NCI-H187 (cell line): ENCODE data around the gene TMEM169.
A peak's percentile ranks its signal among the peaks of the same experiment; 100 is the strongest.
"Not testable (repeated sequence)": the region's sequence is repeated elsewhere in the genome, so short reads cannot be mapped to it uniquely, and the experiment has no call there.

Source experiments
- DNase-seq, 2 experiments: peaks; one replicate each; lab custom pipeline; 2025; lab: John Stamatoyannopoulos, UW

TMEM169 gene

DNA sequence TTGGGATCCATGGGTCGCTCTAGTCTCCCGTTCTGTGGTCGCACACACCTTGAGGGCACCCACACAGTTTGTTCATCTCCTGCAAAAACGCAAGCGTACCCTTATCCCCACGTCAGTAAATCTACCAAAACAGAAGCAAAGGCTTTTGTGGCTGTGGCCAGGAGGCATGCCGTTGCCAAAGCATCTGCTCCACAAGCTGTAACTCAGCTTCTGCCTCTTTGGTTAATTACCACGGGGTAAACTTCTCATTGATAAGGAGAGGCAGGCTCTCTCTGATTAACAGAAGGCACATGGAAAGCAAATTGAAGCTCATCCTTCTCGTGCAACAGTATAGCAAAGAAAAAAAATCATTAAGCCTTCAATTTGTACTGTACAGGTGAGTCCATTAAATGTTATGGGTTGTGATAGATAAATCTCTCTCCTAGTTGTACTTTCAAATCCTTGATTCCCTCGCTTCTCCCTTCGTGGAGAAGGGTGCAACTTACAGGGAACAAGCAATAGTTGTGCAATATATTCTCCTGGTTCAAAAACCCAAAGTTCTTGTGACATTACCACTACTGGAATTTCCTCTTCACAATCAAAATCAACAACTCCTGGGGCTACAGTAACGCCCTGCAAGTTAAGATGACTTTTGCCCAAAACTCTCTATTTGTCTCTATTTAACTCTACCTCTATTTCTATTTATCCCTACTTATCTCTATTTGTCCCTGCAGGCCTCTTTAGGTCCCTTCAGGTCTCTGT, 10.4 kb upstream of the TMEM169 start:
- no peak for DNase-seq

- DNase-seq, result no peak
Measured at GRCh38 chr2:216072473-216072872, 9.2 kb upstream of the TMEM169 start.

DNA sequence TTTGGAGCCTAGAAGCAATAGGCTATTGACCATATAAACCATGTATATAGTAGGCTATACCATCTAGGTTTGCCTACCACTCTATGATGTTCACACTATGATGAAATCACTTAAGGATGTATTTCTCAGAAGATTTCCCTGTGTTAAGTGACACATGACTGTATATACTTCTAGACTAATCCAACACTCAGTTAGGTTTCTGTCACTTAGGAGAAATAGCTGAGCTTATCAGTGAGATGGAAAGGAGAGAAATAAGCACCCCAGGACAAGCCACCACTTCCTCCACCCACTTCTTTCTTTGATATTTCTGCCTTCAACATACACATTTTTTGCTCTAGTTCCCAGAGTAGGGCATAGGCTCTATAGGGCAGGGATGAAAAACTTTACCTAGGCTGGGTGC, 7.9 kb upstream of the TMEM169 start:
- no peak for DNase-seq

GRCh38 chr2:216074380-216074779, 7.3 kb upstream of the TMEM169 start:
- DNase-seq, result no peak

DNA sequence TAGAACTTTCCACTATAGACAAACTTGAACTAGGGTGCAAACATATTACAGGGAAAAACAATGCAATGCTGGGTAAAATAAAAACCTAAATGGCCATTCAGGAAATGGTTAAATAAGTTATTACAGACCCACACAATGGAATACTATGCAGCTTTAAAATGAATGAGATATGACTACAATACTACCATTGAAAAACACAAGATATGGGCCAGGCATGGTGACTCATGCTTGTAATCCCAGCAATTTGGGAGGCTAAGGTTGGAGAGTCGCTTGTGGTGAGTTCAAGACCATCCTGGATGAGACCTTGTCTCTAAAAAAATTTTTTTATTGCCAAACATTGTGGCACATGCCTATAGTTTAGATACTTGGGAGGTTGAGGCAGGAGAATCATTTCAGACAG, 6.9 kb upstream of the TMEM169 start:
- DNase-seq, result no peak

- DNase-seq, result no peak
Measured at GRCh38 chr2:216075510-216076485, 5.9 kb upstream of the TMEM169 start.

GRCh38 chr2:216078776-216079175, 2.9 kb upstream of the TMEM169 start:
- no peak for DNase-seq

DNA sequence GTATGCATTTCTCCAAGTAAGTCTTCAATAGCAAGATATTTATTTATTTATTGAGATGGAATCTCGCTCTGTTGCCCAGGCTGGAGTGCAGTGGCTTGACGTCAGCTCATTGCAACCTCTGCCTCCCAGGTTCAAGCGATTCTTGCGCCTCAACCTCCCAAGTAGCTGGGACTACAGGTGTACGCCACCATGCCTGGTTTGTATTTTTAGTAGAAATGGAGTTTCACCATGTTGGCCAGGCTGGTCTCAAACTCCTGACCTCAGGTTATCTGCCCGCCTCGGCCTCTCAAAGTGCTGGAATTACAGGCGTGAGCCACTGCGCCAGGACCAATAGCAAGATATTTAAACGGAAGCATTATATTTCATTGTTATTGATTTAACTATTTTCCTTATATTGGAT, 1.7 kb upstream of the TMEM169 start:
- not testable (repeated sequence) for DNase-seq

DNA sequence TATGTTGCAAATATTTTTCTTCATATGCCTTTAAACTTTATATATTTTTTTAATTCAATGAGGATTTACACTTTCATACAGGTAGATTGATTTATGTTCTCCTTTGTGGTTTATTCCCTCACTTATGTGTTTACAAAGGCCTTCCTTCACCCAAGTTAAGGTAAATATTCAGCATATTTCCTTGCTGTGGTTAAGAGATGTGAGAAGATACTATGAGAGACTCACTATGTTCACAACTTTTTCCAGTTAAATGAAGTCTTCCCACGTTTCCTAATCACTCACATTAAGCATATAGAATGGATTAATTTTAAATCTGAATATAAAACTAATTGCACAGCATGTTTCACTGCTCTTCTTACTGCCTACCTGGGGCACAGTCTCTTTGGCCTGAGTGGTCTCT, 707 bp upstream of the TMEM169 start:
- no peak for DNase-seq

- peak in 1 of 2 experiments; percentile 1 for DNase-seq
Measured at GRCh38 chr2:216082117-216082711, 495 bp downstream of the TMEM169 start.

DNA sequence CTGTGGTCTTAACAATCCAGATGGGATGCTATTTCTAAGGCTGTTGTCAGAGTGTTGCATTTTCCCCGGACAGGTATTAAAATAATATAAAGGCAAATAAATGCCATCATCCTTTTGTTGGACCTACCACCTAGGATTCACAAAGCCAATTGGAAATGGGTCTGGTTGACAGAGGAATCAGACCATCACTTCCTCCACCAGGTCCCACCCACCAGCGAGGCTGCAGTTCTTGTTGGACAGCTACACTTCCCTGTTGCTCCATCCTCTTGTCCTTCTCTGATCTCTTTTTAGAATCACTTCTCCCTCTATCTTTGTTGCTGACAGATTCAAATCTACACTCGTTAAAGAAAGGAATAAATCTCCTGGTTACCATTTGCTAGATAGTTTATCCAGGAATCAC, 1.1 kb downstream of the TMEM169 start:
- DNase-seq, result no peak

GRCh38 chr2:216083464-216084281, 2.0 kb downstream of the TMEM169 start:
- DNase-seq, result peak; percentile 12 to 17

DNA sequence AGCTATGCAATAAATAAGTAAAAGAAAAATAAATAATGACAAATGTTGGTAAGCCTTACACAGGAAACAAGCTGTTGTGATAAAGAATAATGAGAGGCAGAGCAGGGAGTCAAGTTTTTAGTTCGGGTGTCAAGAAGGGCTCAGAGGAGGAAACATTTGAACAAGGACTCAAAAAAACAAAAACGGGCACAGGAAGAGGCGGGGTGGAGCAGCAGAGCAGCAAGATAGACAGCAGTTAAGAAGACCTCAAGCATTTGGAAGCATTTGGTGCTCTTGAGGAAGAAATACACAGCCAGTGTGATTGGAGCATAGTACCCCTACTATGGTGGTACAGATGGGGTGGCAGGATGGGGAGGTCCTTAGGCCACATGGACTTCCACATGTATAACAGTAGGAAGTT, 2.8 kb downstream of the TMEM169 start:
- peak in 1 of 2 experiments; percentile 12 for DNase-seq

DNA sequence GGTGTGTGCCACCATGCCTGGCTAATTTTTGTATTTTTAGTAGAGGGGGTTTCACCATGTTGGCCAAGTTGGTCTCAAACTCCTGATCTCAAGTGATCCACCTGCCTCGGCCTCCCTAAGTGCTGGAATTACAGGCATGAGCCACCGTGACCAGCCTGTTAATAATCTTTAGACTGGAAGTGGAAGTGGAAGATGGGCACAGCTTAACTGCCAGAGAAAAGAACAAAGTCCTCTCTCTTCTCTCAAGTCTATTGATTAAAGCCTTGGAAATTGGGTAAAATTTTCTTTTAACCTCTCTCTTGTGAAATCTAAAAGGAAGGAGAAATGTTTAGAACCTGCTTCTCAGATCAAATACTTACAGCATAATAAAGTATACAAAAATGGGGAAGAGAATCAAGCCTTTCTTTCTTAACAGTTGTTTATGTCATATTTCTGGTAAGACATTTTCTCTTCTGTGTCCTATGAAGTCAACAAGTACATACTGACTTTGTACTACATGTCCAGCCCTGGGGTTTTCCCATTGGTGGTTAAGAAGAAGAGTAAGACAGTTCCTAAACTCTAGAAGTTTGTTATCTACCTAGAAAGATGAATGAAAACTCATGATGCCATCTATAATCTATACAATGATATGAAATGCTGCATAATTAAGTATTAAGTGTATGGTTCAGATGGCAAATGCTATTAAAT, 4.6 kb downstream of the TMEM169 start:
- DNase-seq, result no peak

DNA sequence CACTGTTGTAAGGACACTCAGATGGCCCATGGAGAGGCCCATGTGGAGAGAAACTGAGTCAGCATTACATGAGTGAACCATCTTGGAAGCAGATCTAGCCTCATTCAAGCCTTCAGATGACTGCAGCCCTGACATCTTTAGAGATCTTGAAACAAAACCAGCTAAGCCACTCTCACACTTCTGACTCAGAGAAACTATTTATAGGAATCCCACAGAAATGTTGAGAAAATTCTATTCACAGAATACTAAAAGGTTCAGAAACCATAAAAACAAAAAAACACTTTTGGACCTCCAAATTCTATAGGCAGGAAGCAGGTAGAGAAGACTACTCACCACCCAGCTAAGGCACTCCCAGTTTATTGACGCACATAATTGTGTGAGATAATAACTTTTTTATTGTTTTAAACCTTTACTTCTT, 8.7 kb downstream of the TMEM169 start:
- no peak for DNase-seq

GRCh38 chr2:216092646-216093045, 10.9 kb downstream of the TMEM169 start:
- DNase-seq, result no peak

- no peak for DNase-seq
Measured at GRCh38 chr2:216094701-216095100, 13.0 kb downstream of the TMEM169 start.

DNA sequence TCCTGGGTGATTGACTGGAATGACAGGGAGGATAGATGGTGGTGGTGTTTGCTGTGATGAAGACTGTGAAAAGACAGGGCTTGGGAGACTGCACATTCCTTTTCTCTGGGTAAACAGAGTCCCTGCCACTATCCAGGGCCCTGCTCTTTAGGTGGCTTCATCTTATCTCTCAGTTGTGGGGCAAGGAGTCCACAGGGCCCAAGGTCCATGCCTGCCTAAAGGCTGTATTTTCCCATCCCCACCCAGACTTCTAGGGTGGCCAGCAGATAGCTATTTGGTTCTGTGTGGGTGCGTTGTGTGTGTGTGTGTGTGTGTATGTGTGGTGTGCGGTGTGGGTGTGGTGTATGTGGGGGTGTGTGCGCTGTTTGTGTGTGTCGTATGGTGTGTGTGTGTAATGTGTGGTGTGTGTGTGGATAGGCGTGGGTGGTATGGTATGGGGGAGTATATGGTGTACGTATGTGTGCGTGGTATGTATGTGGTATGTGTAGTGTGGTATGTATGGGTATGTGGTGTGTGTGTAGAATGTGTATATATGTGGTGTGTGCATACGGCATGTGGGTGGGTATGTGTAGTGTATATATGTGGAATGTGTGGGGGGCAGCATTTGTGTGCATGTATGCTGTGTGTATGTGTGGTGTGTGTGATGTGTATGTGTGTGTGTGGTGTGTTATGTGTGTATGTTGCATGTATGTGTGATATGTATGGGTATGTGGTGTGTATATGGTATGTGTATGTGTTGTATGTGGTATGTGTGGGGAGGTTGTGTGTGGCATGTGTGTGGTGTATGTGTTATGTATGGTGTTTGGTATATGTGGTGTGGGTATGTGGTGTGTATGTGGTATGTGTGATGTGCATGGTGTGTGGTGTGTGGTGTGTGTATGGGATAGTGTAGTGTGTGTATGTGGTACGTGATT, 17.0 kb downstream of the TMEM169 start:
- no peak for DNase-seq

DNA sequence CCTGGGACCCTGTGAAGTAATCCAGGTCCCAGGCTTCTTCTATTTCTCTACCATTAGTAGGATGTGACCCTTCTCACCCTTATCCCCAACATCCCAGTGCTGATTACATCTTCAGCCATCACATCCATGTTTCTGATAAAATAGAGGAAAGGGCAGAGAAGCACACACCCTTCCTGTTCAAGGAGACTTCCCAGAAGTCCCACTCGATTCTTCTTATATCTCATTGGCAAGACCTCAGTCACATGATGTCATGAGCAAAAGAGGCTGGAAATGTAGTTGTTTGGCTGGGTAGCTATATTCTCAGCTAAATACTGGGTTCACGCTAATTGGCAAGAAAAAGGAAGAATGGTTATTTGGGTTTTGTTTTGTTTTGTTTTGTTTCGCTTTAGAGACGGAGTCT, 19.4 kb downstream of the TMEM169 start:
- no peak for DNase-seq

DNA sequence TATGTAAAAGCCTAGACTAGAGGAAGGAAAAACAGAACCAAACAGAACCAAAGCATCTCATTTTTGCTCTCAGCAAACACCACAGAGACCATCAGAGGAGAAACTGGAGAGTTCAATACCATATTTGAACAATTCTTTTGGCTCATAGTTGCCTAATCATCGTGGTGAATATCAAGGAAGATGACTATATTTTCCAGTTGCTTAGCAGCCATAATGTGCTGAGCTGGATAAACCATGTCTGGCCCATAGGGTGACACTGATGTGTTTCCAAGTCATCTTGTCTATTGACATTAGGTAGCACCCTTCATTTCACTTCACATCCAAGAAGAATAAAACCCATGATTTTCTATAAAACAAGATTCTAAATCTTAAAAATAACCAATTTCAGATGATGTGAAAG, 21.5 kb downstream of the TMEM169 start:
- DNase-seq, result no peak
